ENCODE results near the gene OST4.

OST4 gene

DNA sequence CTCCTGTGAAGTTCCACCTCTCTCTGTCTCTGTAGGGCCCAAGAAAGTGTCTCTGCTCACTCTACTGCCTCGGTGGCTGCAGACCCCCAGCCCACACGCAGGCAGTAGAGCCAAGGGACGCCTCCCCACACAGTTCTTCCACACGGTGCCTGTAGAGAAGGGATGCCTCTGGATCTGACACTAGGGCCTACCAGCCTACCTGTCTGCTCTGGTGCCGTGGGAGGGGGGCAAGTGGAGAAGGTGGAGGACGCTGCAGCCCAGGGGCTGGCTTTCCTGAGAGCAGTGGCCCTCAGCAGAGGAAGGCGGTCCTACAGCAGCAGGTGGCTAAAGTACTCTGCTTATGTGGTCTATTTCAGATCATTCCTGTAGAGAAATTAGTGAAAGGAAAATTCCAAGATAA, 47.7 kb downstream of the OST4 start:
- DNase-seq = no peak

GRCh38 chr2:27021253-27022049, 50.0 kb downstream of the OST4 start:
- DNase-seq = no peak
